Right lobe of liver (tissue), 4 donors: Measurements from ENCODE around the gene DBN1.

Experiments used
- CTCF ChIP-seq, 4 donors: fragments of 200-600 bp in 3 of 4; fragments of 450-650 bp in 1 of 4; IDR thresholded peaks; one replicate each; pipeline versions ENCODE4 v1.5.1 to v1.8.0; 2016 to 2022; ENCODE audit warnings: antibody characterized with exemption in 4 of 4, mild to moderate bottlenecking in 2 of 4
- POLR2A ChIP-seq: fragments of 450-650 bp; IDR thresholded peaks from one replicate; pipeline ENCODE4 v1.6.1; 2017; ENCODE audit warnings: antibody characterized with exemption, mild to moderate bottlenecking
- donor health status: DM: no; HTN: no; CAD: no.
- donor health status: DM: no; HTN: no; CAD: no.
- donor health status: DM: no; HTN: yes; CAD: no.

- TF ChIP-seq POLR2A (no peak), CTCF (IDR thresholded peaks at IDR 0.05) (peak in 1 of 4 donors; percentile 13)
Observed at GRCh38 chr5:177496070-177496726, 22.8 kb upstream of the DBN1 start.
